Chondrocyte (in vitro differentiated cells): ENCODE results near the gene CMC4. TPM values are rescaled to one million over a fixed set of nuclear protein-coding genes. Genes with fewer than 3 reads are reported as not detected.

Experiments used
- DNase-seq: peaks from one replicate; pipeline ENCODE4 v3.0.0; 2021; ENCODE audit warnings: mixed read lengths, low spot score
- H3K27ac Mint-ChIP-seq: one replicate; pipeline ENCODE4 v1.8.0; 2021; ENCODE audit warnings: mild to moderate bottlenecking, moderate library complexity, mixed read lengths; ENCODE audit not compliant: unreplicated experiment
- H3K27me3 Mint-ChIP-seq: 2 replicates; pipeline ENCODE4 v1.8.0; 2021; ENCODE audit warnings: low read depth, mixed read lengths
- H3K36me3 Mint-ChIP-seq: 2 replicates; pipeline ENCODE4 v1.8.0; 2021; ENCODE audit warnings: low read depth, mixed read lengths
- H3K4me1 Mint-ChIP-seq: 2 replicates; pipeline ENCODE4 v1.8.0; 2021; ENCODE audit warnings: low read depth, mild to moderate bottlenecking, mixed read lengths
- H3K4me3 Mint-ChIP-seq: one replicate; pipeline ENCODE4 v1.8.0; 2021; ENCODE audit warnings: mild to moderate bottlenecking, moderate library complexity, mixed read lengths; ENCODE audit not compliant: unreplicated experiment
- H3K9me3 Mint-ChIP-seq: 2 replicates; pipeline ENCODE4 v1.8.0; 2021; ENCODE audit warnings: low read depth, mixed read lengths
- CTCF ChIP-seq: fragments of 200-600 bp; sonication (generic); IDR thresholded peaks from 2 replicates; pipeline ENCODE4 v1.5.0; 2021; ENCODE audit warnings: antibody characterized with exemption, mild to moderate bottlenecking, moderate library complexity
- total RNA-seq: library from RNA; stranded (reverse); gene quantifications from 3 replicates; pipeline ENCODE4 v1.2.1, GENCODE V29; 2021

The CMC4 gene
- total RNA-seq, 1 donor from 2014 or later: 6.7 TPM

- H3K27me3 Mint-ChIP-seq: peaks cover 2% of the 10 kb centered on the region
- no peak overlapping the region for H3K27ac Mint-ChIP-seq
- peaks cover 2% of the 10 kb centered on the region for H3K9me3 Mint-ChIP-seq
- no peak for DNase-seq
- H3K4me3 Mint-ChIP-seq: no peak overlapping the region
- no peak for TF ChIP-seq CTCF
- no peaks in the 10 kb centered on the region for H3K36me3 Mint-ChIP-seq
- no peaks in the 10 kb centered on the region for H3K4me1 Mint-ChIP-seq
Observed at GRCh38 chrX:155020591-155020990, 50.3 kb downstream of the CMC4 start.

Other genes with a start within 250 kb of the CMC4 start
- not detected in 3 replicates for gene SMIM9, start 236.5 kb downstream of the CMC4 start, total RNA-seq
- gene F8A1, start 184.8 kb downstream of the CMC4 start, total RNA-seq: 22.8 to 34.0 TPM (median 29.6 TPM) in 3 replicates
- 3.5 to 5.1 TPM (median 3.6 TPM) in 3 replicates for gene F8, start 48.4 kb downstream of the CMC4 start, total RNA-seq
- gene FUNDC2, start 44.3 kb downstream of the CMC4 start, total RNA-seq: 36.9 to 51.7 TPM (median 44.2 TPM) in 3 replicates
- gene MTCP1, start within 50 bp of the CMC4 start, total RNA-seq: 13.5 to 20.7 TPM (median 18.6 TPM) in 3 replicates
- 14.2 to 17.2 TPM (median 15.8 TPM) in 3 replicates for gene BRCC3, start 372 bp upstream of the CMC4 start, total RNA-seq
- gene VBP1, start 145.3 kb upstream of the CMC4 start, total RNA-seq: 35.5 to 42.9 TPM (median 38.5 TPM) in 3 replicates
- 2.0 to 3.1 TPM (median 3.1 TPM) in 3 replicates for gene RAB39B, start 193.4 kb upstream of the CMC4 start, total RNA-seq